BE2C (cell line): Measurements from ENCODE around the gene LZTS2.

Experiments used
- DNase-seq: peaks from one replicate; pipeline ENCODE4 v3.0.0-alpha.2; 2020
- H3K27me3 ChIP-seq: fragments of 250-450 bp; sonication (Bioruptor Pico); 2 replicates; pipeline ENCODE4 v1.5.1; 2020; ENCODE audit warnings: mild to moderate bottlenecking
- H3K36me3 ChIP-seq: fragments of 250-450 bp; sonication (Bioruptor Pico); 2 replicates; pipeline ENCODE4 v1.5.1; 2020; ENCODE audit warnings: mild to moderate bottlenecking
- H3K4me1 ChIP-seq: fragments of 250-450 bp; sonication (Bioruptor Pico); 2 replicates; pipeline ENCODE4 v1.5.1; 2020
- H3K4me3 ChIP-seq: 2 replicates; pipeline ENCODE4 v1.5.1; 2011; ENCODE audit warnings: low read depth, low read length
- H3K9me3 ChIP-seq: fragments of 250-450 bp; sonication (Bioruptor Pico); 2 replicates; pipeline ENCODE4 v1.5.1; 2020
- CTCF ChIP-seq: IDR thresholded peaks from 2 replicates; pipeline ENCODE4 v1.5.1; 2012; ENCODE audit warnings: mild to moderate bottlenecking, low read depth, low read length

The LZTS2 gene

GRCh38 chr10:100986952-100987684 lies 12.5 kb upstream of the LZTS2 start, which contains the start of the genes MRPL43 and TWNK:
Gene MRPL43, minus strand, starts transcription at chr10:100987497. Its CDS starts 54 bp downstream, at chr10:100987443.
Gene TWNK, plus strand, starts transcription at chr10:100987543. Its CDS starts 668 bp downstream, at chr10:100988211.
- no peak for TF ChIP-seq CTCF
- Histone ChIP-seq H3K36me3 (peaks cover 38% of the 10 kb centered on the region), H3K9me3 (no peaks in the 10 kb centered on the region), H3K4me3 (peak within 1 kb of the TSS; percentile 86), H3K4me1 (0 out of 2 replicates have a peak, but pooled peaks cover 3% of the 10 kb centered on the region), H3K27me3 (no peaks in the 10 kb centered on the region)
- peak; percentile 84 for DNase-seq

DNA sequence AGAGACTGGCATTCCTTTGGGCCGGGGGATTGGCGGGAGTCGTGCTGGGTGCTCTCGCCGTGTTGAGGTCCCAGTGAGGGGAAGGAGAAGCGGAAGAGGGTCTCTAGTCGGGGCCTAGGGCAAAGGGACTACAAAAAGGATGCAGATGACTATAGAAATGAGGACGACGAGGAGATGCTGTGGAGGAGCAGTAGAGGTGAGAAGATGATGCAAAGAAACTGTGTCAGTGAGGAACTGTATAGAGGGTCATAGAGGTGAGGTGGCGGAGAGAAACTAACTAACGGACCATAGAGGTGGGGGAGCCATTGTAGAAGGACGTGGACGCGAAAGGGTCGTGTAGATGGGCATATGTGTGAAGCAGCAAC lies 11.9 kb upstream of the LZTS2 start:
- Histone ChIP-seq H3K4me3 (peak overlapping the region; percentile 86), H3K4me1 (0 out of 2 replicates have a peak, but pooled peaks cover 3% of the 10 kb centered on the region), H3K9me3 (no peaks in the 10 kb centered on the region), H3K36me3 (peaks cover 38% of the 10 kb centered on the region), H3K27me3 (no peaks in the 10 kb centered on the region)
- TF ChIP-seq CTCF = no peak
- DNase-seq = no peak

- H3K27me3 ChIP-seq = no peaks in the 10 kb centered on the region
- 0 out of 2 replicates have a peak, but pooled peaks cover 3% of the 10 kb centered on the region for H3K4me1 ChIP-seq
- no peaks in the 10 kb centered on the region for H3K9me3 ChIP-seq
- peaks cover 42% of the 10 kb centered on the region for H3K36me3 ChIP-seq
- H3K4me3 ChIP-seq = peak overlapping the region; percentile 86
- no peak for TF ChIP-seq CTCF
- no peak for DNase-seq
Observed at GRCh38 chr10:100988166-100988565, 11.4 kb upstream of the LZTS2 start.

DNA sequence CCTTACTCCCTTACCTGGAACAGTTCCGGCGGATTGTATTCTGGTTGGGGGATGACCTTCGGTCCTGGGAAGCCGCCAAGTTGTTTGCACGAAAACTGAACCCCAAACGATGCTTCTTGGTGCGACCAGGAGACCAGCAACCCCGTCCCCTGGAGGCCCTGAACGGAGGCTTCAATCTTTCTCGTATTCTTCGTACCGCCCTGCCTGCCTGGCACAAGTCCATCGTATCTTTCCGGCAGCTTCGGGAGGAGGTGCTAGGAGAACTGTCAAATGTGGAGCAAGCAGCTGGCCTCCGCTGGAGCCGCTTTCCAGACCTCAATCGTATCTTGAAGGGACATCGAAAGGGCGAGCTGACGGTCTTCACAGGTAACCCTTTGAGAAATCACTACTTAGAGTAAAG lies 10.5 kb upstream of the LZTS2 start:
- Histone ChIP-seq H3K4me3 (no peak overlapping the region), H3K36me3 (peaks cover 52% of the 10 kb centered on the region), H3K9me3 (no peaks in the 10 kb centered on the region), H3K4me1 (0 out of 2 replicates have a peak, but pooled peaks cover 3% of the 10 kb centered on the region), H3K27me3 (no peaks in the 10 kb centered on the region)
- DNase-seq = no peak
- TF ChIP-seq CTCF = no peak

GRCh38 chr10:100993986-100994708 lies 5.5 kb upstream of the LZTS2 start:
- no peaks in the 10 kb centered on the region for H3K27me3 ChIP-seq
- DNase-seq = peak; percentile 58
- peak; percentile 70 for TF ChIP-seq CTCF
- H3K4me1 ChIP-seq = peaks cover 8% of the 10 kb centered on the region; the same call in 1 of the 2 replicates
- no peaks in the 10 kb centered on the region for H3K9me3 ChIP-seq
- H3K4me3 ChIP-seq = no peak overlapping the region
- H3K36me3 ChIP-seq = peaks cover 46% of the 10 kb centered on the region

- no peak for TF ChIP-seq CTCF
- no peaks in the 10 kb centered on the region for H3K27me3 ChIP-seq
- DNase-seq = peak; percentile 43
- H3K9me3 ChIP-seq = no peaks in the 10 kb centered on the region
- H3K4me1 ChIP-seq = peaks cover 8% of the 10 kb centered on the region; the same call in 1 of the 2 replicates
- no peak overlapping the region for H3K4me3 ChIP-seq
- H3K36me3 ChIP-seq = peaks cover 35% of the 10 kb centered on the region
Observed at GRCh38 chr10:100995181-100995580, 4.4 kb upstream of the LZTS2 start.
